Lower lobe of right lung (tissue), 2 donors: ENCODE measurements around the gene SIX1. TPM values are rescaled to one million over a fixed set of nuclear protein-coding genes. Genes with fewer than 3 reads are reported as not detected.

Experiments
- ATAC-seq, 2 donors: fragments of 200-7000 bp; cut with Tn5 transposase; one replicate each; pipeline ENCODE4 v1.9.1; 2020 to 2022; ENCODE audit warnings: mild to moderate bottlenecking in 2 of 2, moderate library complexity in 2 of 2
- DNase-seq: peaks from one replicate; pipeline ENCODE4 v3.0.0-alpha.2; 2020
- H3K27ac ChIP-seq: fragments of 200-600 bp; one replicate; pipeline ENCODE4 v1.8.0; 2022
- H3K27me3 ChIP-seq: fragments of 200-600 bp; one replicate; pipeline ENCODE4 v1.8.0; 2022; ENCODE audit warnings: low read depth
- H3K36me3 ChIP-seq: fragments of 200-600 bp; one replicate; pipeline ENCODE4 v1.8.0; 2022; ENCODE audit warnings: mild to moderate bottlenecking
- H3K4me1 ChIP-seq: fragments of 200-600 bp; one replicate; pipeline ENCODE4 v1.8.0; 2022
- H3K4me3 ChIP-seq: fragments of 200-600 bp; one replicate; pipeline ENCODE4 v1.8.0; 2022; ENCODE audit warnings: mild to moderate bottlenecking
- H3K9me3 ChIP-seq: fragments of 200-600 bp; one replicate; pipeline ENCODE4 v1.8.0; 2022
- CTCF ChIP-seq: fragments of 200-600 bp; IDR thresholded peaks from one replicate; pipeline ENCODE4 v1.8.0; 2022; ENCODE audit warnings: antibody characterized with exemption, mild to moderate bottlenecking
- intact Hi-C: fragments of 100-400 bp; cut with DNase I; formaldehyde crosslinking; loops from one replicate; pipeline ENCODE4 v1.11.0; 2022
- total RNA-seq: library from RNA; stranded (reverse); fragmentation: NEBNext Ultra II Directional; extraction: Animal tissue kit (Norgen Biotek cat#: 25700); gene quantifications from one replicate; pipeline ENCODE4 v1.2.1, GENCODE V29; 2021
- donor health status: DM: no; HTN: yes; CAD: no; lungs with severe emphysema.

Gene SIX1
- total RNA-seq, 1 donor from 2014 or later = 2.3 TPM

- intact Hi-C loops = no loop called here
- Histone ChIP-seq H3K9me3 (no peaks in the 10 kb centered on the region), H3K36me3 (no peaks in the 10 kb centered on the region), H3K4me3 (no peak overlapping the region), H3K27ac (no peak overlapping the region), H3K27me3 (peaks cover 10% of the 10 kb centered on the region), H3K4me1 (no peaks in the 10 kb centered on the region)
- no peak for DNase-seq
- ATAC-seq = no peak
- TF ChIP-seq CTCF = no peak
These were observed 17.4 kb downstream of the SIX1 start for GRCh38 chr14:60631842-60632241.

- no peak for DNase-seq
- Histone ChIP-seq H3K4me1 (peaks cover 3% of the 10 kb centered on the region), H3K27me3 (peaks cover 3% of the 10 kb centered on the region), H3K4me3 (no peak overlapping the region), H3K9me3 (no peaks in the 10 kb centered on the region), H3K36me3 (no peaks in the 10 kb centered on the region), H3K27ac (no peak overlapping the region)
- TF ChIP-seq CTCF = no peak
- no peak for ATAC-seq
- intact Hi-C loops = no loop called here
These were observed 19.1 kb downstream of the SIX1 start for GRCh38 chr14:60630129-60630528.

- intact Hi-C loops = no loop called here
- DNase-seq = no peak
- H3K27me3 ChIP-seq = peaks cover 3% of the 10 kb centered on the region
These were observed 20.4 kb downstream of the SIX1 start for GRCh38 chr14:60628892-60629291.

GRCh38 chr14:60622917-60623257 lies 26.4 kb downstream of the SIX1 start:
- Histone ChIP-seq H3K4me3 (no peak overlapping the region), H3K36me3 (no peaks in the 10 kb centered on the region), H3K4me1 (peaks cover 3% of the 10 kb centered on the region), H3K27me3 (no peaks in the 10 kb centered on the region), H3K27ac (no peak overlapping the region), H3K9me3 (no peaks in the 10 kb centered on the region)
- intact Hi-C loops = loop anchor here (5.0 kb wide), 1 partner anchor 399 kb away; no protein-coding TSS in a partner anchor
- no peak for ATAC-seq
- no peak for TF ChIP-seq CTCF
- no peak for DNase-seq

More at GRCh38 chr14:60628892-60629291, 20.4 kb downstream of the SIX1 start:
- Histone ChIP-seq H3K36me3 (no peaks in the 10 kb centered on the region), H3K4me3 (no peak overlapping the region), H3K9me3 (no peaks in the 10 kb centered on the region), H3K27ac (no peak overlapping the region), H3K4me1 (peaks cover 3% of the 10 kb centered on the region)
- no peak for ATAC-seq
- TF ChIP-seq CTCF = no peak

- H3K27me3 ChIP-seq = no peaks in the 10 kb centered on the region
- H3K4me1 ChIP-seq = peaks cover 3% of the 10 kb centered on the region
- intact Hi-C loops = loop anchor here (5.0 kb wide), 1 partner anchor 400 kb away; no protein-coding TSS in a partner anchor
- TF ChIP-seq CTCF = no peak
- no peak overlapping the region for H3K27ac ChIP-seq
- no peaks in the 10 kb centered on the region for H3K9me3 ChIP-seq
- ATAC-seq (no peak), DNase-seq (no peak)
- no peaks in the 10 kb centered on the region for H3K36me3 ChIP-seq
- no peak overlapping the region for H3K4me3 ChIP-seq
These were observed 26.9 kb downstream of the SIX1 start for GRCh38 chr14:60622210-60622916.
